ENCODE results near the gene TRIP13.
"Not testable (repeated sequence)": the region's sequence is repeated elsewhere in the genome, so short reads cannot be mapped to it uniquely, and the experiment has no call there.

The TRIP13 gene, protein sequence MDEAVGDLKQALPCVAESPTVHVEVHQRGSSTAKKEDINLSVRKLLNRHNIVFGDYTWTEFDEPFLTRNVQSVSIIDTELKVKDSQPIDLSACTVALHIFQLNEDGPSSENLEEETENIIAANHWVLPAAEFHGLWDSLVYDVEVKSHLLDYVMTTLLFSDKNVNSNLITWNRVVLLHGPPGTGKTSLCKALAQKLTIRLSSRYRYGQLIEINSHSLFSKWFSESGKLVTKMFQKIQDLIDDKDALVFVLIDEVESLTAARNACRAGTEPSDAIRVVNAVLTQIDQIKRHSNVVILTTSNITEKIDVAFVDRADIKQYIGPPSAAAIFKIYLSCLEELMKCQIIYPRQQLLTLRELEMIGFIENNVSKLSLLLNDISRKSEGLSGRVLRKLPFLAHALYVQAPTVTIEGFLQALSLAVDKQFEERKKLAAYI

DNA sequence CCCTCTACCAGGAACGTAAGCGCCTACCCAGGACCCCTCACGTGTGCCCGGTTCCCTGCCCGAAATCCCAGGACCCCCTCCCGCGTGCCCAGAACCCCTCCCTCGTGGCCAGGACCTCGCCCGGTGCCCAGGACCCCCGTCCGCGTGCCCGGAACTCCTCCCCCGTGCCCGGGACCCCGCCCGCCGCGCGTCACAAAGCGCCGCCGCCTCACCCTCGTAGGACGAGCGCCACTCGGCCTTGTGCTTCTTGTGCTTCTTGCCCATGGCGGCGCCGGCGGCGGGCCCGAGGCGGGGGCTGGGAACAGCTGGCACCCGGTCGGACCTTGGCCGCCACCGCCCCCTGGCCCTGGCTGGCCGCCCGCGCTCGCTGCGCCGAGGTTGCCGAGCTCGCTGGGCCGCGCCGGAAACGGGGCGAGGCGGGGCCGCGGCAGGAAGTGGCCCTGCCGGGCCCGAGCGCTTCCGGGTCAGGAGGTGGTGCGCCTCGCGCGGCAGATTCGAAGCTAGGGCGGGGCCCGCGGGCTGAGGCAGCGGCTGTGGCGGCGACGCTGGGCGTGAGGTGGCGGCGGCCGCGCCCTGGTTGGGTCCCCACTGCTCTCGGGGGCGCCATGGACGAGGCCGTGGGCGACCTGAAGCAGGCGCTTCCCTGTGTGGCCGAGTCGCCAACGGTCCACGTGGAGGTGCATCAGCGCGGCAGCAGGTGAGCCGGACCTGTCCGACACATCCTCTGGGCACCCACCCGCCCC lies at the start of gene TRIP13, which contains the start of gene BRD9:
TRIP13 (plus strand) TSS at position 491 of the 743 bp plus-strand sequence; CDS start at position 606, 115 bp downstream.
BRD9 (minus strand) TSS at position 408 of the 743 bp plus-strand sequence; CDS start at position 264, 144 bp downstream.
- DNase-seq: peak; percentile 92

DNA sequence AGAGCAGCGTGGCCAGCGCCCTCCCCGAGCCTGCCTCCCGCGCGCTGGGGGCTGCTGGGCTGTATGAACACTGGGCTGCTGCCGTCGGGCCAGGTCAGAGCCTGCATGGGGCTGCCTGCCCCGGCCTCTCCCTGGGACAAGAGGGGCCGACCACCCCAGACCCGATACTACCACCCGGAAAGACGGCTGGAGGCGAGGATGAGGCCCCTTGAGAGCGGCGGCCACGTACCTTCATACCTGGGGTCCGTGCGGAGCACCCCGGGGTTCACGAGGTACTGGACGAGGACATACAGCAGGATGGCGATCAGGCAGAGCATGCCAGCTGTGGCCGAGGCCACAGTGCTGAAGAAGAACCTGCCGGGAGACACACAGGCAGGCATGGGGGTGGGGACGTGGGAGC lies 49.3 kb upstream of the TRIP13 start:
- DNase-seq: not testable (repeated sequence)

DNA sequence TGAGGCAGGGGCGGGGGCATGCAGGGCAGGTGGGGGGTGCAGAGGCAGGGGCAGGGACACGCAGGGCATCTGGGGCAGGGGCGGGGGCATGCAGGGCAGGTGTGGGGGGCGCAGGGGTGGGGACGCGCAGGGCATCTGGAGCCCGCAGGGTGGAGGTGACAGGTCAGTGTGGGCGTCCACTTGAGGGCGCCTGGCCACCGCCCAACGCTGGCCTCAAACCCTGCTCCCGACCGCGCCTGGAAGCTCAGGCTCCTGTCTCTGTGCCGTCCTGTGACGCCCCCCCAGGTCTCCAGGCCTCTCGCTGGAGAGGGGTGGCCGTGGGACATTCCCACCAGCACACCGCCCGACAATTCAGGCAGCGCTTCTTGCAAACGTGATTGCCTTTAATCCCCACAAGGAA lies 48.8 kb upstream of the TRIP13 start:
- DNase-seq: not testable (repeated sequence)

DNA sequence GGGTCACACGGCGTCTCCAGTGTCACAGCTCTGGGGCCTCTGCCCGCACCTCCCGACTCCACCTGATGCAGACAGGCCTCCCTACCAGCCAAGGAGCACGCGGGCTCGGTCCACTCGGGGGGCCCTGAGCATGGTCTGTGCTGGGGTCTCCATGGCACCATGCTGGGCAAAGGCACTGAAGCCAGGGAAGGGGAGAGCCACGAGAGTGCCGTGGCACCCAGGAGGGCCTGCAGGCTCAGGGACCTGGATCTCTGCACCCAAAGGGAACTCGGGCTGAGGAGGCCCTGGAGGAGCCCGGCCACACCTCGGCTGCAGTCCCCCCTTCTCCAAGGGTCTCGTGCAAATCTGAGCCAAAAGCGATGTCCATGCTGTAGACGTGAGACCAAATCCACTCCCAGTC lies 48.3 kb upstream of the TRIP13 start:
- not testable (repeated sequence) for DNase-seq

DNA sequence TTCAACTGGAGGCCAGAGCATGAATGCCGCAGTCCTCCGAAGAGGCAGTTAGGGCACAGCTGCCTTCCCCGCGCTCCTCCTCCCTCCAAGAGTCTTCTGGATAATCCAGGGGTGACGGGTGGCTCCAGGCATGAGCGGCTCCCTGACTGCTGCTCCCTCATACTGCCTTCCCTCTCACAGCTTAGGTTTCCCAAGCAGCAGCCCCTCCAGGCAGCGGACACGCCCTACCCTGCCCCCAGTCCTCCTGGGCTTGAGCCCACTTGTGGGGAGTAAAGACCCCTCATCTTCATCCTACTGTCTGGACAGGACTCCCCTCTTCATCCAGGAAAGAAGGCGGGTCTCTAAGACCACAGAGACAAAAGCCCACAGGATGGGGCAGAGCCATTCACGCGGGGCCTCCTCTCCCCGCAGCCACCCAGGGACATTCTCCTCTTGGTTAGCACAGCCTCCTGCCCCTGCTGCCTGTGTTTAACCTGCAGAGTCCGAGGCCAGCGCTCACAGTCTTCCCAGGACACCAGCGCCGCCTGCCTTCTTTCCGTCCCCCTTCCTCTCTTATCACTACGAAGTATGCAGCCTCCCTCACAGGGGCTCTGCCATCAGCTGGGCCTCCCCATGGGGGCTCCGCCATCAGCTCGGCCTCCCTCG lies 47.5 kb upstream of the TRIP13 start:
- DNase-seq: peak; percentile 41

DNA sequence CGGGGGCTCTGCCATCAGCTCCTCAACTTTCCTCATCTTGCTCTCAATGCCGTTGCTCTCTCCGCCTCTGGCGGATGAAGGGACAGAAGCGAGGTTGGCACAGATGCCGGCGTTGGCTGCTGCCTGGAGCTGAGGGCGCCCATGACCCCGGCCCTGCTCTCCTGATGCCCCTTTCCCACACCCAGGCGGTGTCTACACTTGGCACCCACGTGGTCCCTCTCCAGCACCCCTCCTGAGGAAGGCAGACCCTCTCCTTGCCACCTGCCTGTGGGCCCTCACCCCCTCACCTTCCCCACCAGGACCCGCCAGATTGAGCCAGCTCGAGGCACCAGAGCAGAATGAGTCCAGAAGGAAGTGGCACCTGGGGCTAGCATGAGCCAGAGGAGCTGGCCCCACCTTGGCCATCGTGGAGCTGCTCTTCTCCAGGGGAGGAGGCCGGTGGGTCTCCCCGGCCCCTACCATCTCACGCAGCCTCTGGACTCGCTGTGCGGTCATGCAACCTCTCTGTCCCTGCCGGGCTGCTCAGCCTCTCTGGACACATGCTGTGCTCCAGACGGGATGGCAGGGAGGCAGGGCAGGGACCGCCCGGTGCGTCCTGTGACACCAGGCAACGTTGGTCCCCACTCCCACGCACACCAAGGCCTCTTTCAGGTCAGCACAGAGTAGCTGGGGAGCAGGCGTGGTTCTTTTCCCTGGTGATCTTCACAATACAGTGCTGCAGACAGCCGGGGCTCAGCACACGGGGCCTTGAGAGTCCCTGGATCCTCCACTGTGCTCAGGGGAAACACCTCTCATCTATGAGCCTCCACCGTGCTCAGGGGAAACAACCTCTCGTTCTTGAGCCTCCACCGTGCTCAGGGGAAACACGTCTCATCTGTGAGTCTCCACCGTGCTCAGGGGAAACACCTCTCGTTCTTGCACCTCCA lies 46.7 kb upstream of the TRIP13 start:
- not testable (repeated sequence) for DNase-seq

DNA sequence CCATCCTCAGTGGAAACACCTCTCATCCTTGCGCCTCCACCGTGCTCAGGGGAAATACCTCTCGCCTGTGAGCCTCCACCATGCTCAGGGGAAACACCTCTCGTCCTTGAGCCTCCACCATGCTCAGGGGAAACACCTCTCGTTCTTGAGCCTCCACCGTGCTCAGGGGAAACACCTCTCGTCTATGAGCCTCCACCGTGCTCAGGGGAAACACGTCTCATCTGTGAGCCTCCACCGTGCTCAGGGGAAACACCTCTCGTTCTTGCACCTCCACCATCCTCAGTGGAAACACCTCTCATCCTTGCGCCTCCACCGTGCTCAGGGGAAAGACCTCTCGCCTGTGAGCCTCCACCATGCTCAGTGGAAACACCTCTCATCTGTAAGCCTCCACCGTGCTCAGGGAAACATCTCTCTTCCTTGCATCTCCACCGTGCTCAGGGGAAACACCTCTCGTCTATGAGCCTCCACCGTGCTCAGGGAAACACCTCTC lies 46.0 kb upstream of the TRIP13 start:
- DNase-seq: peak; percentile 32

DNA sequence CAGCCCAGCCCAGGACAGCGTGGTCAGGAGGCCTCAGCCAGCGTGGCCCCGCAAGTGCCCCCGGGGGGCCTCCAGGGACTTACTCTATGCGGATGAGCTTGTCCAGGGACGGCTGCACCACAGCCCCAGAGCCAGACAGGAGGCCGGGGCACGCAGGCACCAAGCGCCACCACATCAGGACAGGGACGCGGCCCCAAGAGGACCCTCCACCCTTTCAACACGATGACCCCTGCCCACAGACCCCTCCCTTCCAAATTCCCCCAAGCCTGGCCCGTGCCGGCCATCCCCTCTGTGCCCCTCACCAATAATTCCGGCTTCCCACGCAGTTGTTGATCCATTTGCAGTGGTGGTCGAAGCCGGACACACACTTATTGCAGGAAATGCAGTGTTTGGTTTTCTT lies 45.5 kb upstream of the TRIP13 start:
- DNase-seq: not testable (repeated sequence)

DNA sequence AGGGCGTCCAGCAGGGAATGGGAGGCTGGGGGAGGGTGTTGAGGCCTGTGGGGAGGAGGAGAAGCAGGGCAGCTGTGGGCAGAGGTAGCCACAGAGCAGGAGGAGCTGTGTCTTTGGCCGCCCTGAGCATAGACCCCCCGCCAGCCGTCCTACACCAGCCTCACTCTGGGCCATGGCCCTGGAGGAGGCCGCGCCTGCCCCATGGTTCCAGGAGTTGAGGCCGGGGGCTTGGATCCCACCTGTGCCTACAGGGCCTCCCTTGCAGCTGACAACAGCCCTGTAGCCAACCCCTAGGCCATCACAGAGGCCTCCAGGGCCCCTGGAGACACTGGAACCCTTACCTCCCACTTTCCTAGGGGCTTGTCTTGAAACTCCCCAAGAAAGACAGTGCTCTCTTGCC lies 44.9 kb upstream of the TRIP13 start:
- DNase-seq: not testable (repeated sequence)

DNA sequence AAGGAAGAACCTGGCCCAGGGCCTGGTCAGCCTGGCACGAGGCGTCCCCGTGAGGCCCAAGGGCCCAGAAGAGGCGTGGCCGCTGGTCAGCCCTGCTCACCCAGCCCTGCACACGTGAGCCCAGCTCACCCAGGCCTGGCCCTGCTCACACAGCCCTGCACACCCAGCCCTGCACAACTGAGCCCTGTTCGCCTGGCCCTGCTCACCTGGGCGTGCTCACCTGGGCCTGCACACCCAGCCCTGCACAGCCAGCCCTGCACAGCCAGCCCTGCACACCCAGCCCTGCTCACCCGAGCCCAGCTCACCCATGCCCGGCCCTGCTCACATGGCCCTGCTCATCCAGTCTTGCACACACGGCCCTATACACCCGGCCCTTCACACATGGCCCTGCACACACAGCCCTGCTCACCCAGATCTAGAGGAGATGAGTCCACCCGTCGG lies 44.0 kb upstream of the TRIP13 start:
- DNase-seq: no peak

DNA sequence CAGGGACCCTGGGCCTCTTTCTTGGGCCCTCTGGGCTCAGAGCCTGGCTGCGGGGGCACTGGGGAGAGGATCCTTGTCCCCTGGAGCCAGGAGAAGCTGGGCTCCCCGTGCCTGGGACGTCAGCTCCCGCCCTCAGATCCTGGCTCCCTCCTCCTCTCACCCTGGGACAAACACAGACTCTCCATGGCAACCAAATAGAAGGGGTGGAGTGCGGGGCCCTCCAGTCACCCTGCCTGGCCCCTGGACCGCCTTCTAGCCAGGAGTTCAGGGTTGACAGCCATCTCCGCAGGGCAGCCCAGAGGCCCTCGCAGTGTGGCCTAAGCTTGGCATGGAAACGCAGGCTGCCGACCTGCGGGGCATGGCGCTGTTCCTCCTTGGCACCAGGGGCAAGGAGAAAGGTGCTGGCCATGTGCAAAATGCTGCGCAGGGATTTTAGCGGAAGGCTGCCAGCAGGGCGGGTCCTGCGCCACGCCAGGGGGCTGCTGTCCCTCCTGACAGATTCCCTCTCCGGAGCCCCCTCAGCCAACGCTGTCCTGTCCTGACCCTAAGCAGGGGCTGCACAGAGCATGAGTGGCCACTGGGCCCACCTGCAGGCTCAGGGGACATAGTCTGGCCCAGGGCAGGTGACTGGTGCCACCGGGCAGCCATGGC lies 42.9 kb upstream of the TRIP13 start:
- no peak for DNase-seq

DNA sequence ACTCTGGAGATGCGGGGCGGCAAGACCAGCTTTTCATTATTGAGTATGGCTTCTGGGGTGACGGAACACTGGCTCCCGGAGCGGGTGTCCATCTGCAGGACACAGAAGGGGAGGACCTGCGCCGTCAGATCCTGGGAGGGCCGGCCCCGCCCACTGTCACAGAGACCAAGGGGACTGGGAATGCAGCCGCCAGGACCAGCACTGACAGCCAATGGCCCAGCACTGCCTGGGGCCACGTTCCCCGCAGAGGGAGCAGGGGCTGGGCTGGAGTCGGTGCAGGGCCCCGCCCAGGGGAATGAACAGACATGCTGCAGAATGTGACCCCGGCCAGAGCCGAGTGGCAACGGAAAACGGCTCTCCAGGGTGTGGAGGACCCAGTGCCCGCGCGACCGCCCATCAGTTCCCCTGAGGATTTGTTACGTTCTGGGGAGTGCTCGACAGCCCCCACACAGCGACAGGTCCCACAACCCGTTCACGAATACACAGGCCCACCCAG lies 42.1 kb upstream of the TRIP13 start, which contains the start of gene ZDHHC11:
ZDHHC11 (minus strand) TSS at position 476 of the 496 bp plus-strand sequence; CDS start at position 92, 384 bp downstream.
- DNase-seq: no peak

DNA sequence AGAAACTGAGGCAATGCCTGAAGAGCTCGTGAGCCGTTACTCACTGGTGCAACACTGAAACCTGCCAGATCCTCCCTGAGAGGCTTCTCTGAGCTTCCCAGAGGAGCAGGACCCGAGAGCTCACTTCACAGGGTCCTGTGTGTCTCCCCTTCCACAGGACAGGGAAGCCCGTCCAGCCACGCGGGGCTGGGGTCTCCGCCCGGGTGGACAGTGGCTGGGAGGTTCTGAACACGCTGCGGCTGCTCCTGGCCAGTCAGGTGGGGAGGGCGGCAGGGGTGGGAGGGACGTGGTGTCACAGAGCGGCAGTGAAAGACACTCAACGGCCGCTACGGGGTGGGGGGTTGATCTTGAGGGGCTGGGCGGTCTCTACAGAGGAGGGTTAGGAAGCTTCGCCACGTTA lies 41.6 kb upstream of the TRIP13 start:
- DNase-seq: no peak

DNA sequence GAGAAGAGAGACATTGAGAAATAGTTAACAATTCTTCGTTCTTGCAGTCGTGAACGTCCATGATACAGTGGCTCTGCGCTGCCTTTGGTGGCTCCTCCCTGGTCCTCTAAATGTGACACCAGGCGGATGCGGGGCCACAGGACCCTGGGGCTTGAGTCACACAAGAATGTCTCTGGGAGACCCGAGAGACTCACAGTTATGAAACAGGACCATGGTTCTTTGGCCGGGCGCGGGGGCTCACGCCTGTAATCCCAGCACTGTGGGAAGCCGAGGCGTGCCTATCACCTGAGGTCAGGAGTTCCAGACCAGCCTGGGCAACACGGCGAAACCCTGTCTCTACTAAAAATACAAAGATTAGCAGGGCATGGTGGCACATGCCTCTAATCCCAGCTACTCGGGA lies 41.1 kb upstream of the TRIP13 start:
- no peak for DNase-seq

DNA sequence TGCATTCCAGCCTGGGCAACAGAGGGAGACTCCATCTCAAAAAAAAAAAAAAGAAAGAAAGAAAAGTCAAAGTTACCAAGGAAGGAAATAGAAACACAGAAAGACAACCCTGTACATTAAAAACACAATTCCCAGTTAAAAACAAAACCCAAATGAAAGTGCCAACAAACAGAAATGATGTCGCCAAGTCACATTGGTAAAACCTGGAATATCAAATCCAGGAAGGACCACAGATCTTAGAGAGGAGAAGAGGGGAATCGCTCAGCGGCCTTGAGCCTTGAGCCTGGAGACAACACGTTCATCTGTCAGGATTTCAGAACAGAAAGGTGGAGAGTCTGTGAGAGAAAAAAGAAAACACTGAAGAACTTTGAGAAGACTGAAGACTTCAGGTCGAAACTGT lies 40.7 kb upstream of the TRIP13 start:
- DNase-seq: no peak

DNA sequence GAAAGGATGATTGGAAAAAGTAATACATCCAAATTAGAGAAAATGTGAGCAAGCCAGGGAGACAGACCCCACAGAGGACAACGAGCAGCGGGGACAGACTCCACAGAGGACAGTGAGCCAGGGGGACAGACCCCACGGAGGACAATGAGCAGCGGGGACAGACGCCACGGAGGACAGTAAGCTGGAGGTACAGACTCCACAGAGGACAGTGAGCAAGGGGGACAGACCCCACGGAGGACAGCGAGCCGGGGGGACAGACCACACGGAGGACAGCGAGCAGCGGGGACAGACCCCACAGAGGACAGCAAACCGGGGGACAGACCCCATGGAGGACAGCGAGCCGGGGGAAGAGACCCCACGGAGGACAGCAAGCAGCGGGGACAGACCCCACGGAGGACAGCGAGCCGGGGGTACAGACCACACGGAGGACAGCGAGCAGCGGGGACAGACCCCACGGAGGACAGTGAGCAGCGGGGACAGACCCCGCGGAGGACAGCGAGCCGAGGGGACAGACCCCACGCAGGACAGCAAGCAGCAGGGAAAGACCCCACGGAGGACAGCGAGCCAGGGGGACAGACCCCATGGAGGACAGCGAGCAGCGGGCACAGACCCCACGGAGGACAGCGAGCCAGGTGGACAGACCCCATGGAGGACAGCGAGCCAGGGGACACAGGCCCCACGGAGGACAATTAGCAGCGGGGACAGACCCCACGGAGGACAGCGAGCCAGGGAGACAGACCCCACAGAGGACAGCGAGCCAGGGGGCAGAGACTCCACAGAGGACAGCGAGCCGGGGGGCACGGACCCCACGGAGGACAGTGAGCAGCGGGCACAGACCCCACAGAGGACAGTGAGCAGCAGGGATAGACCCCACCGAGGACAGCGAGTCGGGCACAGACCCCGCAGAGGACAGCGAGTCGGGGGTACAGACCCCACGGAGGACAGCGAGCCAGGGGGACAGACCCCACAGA lies 40.0 kb upstream of the TRIP13 start:
- no peak for DNase-seq

DNA sequence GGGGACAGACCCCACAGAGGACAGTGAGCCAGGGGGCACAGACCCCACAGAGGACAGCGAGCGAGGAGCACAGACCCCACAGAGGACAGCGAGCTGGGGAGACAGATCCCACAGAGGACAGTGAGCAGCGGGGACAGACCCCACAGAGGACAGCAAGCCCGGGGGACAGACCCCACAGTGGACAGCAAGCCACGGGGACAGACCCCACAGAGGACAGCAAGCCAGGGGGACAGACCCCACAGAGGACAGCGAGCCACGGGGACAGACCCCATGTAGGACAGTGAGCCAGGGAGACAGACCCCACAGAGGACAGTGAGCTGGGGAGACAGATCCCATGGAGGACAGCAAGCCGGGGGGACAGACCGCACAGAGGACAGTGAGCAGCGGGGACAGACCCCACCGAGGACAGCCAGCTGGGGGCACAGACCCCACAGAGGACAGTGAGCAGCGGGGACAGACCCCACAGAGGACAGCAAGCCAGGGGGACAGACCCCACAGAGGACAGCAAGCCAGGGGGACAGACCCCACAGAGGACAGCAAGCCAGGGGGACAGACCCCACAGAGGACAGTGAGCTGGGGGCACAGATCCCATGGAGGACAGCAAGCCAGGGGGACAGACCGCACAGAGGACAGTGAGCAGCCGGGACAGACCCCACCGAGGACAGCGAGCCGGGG lies 39.1 kb upstream of the TRIP13 start:
- DNase-seq: not testable (repeated sequence)

DNA sequence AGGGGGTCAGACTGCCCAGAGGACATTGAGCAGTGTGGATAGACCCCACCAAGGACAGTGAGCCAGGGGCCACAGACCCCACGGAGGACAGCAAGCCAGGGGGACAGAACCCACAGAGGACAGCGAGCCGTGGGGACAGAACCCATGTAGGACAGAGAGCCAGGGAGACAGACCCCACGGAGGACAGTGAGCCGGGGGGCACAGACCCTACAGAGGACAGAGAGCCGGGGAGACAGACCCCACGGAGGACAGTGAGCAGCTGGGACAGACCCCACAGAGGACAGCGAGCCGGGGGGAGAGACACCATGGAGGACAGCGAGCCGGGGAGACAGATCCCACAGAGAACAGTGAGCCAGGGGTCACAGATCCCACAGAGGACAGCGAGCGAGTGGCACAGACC lies 38.5 kb upstream of the TRIP13 start:
- no peak for DNase-seq

Data from right forelimb (tissue), 1 donor.